Measurements from ENCODE around the gene AURKAIP1.
"Not testable (repeated sequence)": the region's sequence is repeated elsewhere in the genome, so short reads cannot be mapped to it uniquely, and the experiment has no call there.

AURKAIP1 gene

GRCh38 chr1:1385339-1385738, 10.3 kb upstream of the AURKAIP1 start:
- not testable (repeated sequence) for DNase-seq (ENCODE audit: low spot score)

DNA sequence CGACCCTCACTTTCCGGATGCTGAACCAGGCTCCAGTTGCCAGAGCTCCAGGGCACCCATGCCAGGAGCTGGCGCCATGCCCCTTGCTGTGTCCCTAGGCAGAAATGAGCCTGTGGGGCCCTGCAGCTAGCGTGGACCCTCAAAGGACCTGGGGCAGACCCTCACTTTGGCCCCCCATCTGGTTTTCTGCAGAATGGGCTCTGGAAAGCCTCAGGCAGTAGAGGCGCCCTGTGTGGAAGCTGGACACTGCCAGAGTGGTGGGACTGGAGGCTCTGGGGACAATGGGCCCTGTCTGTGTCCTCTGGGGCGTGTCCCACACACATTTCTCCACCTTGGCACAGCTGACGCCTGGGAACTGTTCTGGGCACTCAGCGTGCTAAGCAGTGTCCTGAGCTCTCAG, 6.3 kb upstream of the AURKAIP1 start:
- no peak for DNase-seq (ENCODE audit: low spot score)

DNA sequence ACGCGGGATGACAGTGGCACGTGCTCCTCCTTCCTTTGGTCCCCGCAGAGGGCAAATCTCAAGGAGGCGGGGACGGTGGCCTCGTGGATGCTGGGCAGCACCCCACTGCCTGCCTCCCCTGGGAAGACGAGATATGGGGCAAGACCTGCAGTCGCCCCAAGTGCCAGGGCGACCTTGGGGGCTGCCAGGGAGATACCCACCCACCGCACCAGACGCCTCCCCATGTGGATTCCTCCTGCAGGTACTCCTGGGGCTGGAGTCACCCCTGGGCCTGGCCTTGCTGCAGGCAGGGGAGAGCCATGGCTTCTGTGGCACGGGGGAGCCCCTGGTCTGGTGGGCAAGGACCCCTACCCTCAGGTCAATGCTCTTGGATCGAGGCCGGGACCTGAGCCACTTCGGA, 5.9 kb upstream of the AURKAIP1 start:
- no peak for DNase-seq (ENCODE audit: low spot score)

DNA sequence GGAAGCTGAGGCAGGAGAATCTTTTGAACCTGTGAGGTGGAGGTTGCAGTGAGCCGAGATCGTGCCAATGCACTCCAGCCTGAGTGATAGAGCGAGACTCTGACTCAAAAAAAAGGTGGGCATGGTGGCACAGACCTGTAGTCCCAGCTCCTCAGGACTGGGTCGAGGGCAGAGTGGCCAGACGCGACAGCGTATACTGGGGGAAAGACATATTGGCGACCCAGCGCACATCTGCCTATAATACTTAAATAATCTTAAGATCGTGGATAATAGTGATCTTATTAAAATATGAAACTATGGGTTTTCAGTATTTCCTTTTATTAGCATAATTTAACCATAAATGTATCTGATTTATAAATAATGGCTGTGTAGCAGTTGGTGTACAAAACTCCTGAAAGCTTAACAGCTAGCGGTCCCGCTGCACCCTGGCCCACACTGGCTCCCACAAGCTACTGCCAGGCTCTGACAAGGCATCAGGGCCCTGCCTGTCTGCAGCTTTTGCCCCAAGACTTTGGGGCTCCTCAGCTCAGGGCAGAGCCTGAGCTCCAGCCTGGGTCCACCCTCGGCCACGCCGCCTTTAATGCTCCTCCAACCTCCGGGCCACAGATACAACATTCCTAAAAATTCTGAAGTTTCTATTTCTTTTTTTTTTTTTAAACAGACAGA, 2.7 kb upstream of the AURKAIP1 start:
- DNase-seq (ENCODE audit: low spot score): no peak

DNA sequence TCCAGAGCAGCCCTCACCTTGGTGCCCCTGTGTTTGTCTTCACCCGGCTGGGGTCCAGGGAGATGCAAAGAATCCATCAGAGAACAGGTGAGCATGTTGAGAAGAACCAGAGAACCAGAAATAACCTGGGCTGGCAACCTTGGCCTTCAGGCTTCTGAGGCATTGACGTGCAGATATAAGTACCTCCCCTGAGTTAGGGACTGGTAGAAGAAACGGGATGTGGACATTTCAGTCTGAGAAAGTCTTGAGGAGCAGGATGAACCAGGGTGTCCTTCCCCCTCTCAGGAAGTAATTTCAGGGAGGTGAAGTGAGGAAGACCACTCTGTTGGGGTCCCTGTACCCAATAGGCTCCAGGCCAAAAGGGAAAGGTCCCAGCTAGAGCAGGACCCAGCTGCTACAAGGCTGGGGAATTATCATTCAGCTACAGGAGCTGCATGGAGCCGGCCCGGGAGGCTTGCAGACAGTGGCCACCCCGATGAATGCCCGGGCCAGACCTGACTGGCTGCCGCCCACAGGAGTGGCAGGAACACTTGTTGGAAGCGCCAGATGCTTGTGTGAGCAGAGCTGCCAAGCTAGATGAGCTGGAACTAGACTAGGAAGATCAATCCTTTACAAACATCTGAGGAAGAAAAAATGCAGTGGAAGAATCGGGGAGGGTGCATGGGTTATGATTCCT, 1.7 kb upstream of the AURKAIP1 start:
- no peak for DNase-seq (ENCODE audit: low spot score)

DNA sequence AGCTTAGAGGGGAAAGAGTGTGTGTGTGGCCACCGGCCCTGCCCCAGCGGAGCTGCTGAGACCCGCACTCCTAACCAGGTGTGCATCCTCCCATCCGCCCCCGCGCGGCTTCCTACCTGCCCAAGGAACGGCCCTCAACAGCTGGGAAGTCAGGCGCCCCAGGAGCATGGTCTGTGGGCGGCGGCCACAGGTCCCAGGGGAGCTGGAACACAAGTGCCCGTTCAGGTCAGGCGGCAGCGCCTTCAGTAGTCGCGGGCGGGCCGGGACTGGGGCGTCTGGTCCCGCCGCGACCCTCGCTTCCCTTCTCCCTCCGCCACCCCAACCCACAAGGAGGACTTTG, 448 bp downstream of the AURKAIP1 start:
- DNase-seq (ENCODE audit: low spot score): no peak

GRCh38 chr1:1373815-1374588, 1.0 kb downstream of the AURKAIP1 start:
- DNase-seq (ENCODE audit: low spot score): no peak

DNA sequence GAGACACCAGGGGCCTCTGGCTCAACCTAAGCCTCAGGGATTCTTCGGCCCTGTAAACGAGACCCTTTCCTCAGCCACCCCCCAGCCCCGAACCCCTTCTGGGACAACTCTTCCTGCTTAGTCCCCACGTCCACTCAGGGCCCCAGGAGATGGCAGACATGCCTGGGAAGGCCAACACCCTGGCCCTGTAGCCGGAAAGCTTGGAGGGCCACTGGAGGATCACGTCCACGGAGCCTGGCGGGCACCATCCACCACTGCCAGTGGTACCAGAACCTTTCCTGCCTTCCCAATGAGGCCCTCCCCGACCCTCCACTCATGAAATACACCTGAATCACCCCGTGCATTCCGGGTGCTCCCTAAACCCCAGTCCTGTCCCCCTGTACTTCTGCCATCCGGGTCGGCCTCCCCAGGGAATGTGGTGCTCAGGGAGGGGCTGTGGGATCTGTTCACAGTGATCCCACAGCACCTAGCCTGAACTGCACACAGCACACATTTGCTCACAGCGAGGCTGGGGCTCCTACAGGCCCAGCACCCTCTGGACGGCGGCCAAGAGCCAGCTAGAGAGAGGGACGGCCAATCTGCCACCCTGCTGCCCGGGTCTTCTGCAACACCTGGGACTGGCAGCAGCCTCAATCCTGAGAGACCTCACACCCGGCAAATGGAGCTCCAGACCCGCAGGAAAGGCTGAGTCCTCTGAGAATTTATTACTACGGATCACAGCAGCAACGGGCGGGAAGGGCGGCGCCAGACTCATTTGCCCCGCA, 1.8 kb downstream of the AURKAIP1 start:
- no peak for DNase-seq (ENCODE audit: low spot score)

DNA sequence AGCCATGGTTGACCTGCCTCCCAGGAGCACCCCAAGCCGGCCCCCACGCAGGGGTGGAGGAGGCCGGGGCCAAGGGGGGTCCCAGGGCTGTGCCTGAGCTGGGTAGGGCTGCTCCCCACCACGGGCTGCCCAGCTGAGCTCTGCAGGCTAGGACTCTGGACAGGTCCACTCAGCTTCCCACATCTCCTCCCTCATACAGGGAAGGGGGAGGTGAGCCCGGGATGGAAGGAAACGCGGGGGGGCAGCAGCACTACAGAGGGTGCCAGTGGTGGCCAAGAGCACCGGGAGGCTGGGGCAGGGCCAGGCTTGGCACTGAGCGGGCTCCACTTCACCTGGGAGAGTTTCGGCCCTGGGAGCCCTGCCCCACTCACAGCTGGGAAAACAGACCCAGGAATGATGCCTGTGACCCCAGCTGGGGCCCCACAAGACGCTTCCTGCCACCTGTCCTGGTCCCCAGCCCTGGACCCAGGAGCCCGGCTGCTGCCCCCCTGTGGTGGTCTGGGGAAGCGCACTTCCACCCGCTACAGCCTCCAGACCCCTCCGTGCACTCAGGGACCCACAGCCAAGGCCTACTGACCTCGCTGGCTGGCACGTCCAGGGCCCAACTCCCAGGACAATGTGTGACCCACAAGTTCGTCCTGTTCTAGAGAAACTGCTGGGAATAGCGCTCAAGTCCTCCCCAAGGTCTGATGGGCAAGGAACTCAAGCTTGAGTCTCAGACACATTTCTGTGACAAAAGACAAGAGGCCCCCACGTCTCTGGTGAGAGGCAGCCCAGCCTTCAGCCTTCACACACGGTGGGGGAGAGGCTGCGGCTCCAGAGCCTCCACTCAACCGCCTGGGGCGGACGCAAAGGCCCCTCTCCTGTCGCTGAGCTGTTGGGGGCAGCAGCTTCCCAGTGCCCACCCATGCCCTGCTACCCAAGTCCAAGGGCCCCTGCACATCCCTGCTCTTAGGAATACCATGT, 3.0 kb downstream of the AURKAIP1 start:
- no peak for DNase-seq (ENCODE audit: low spot score)

DNA sequence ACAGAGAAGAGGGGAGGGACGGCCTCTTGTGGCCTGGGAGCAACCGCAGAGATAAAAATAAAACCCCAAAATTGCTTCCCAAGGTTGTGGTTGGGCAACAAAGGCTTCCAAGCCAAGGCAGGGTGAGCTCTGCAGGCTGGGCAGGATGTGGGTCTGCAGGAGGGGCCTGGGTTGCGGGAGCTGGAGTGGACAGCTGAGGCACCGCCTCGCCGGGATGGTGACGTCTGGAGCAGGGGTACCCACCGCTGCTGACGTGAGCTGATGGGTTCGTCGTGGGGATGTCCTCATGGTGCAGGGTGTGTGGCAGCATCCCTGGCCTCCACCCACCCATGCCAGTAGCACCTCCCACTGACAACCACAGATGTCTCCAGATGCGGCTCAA, 3.7 kb downstream of the AURKAIP1 start:
- no peak for DNase-seq (ENCODE audit: low spot score)

- no peak for DNase-seq (ENCODE audit: low spot score)
These were observed 4.2 kb downstream of the AURKAIP1 start for GRCh38 chr1:1370771-1371300.

GRCh38 chr1:1370094-1370493, 4.9 kb downstream of the AURKAIP1 start:
- DNase-seq (ENCODE audit: low spot score): not testable (repeated sequence)

DNA sequence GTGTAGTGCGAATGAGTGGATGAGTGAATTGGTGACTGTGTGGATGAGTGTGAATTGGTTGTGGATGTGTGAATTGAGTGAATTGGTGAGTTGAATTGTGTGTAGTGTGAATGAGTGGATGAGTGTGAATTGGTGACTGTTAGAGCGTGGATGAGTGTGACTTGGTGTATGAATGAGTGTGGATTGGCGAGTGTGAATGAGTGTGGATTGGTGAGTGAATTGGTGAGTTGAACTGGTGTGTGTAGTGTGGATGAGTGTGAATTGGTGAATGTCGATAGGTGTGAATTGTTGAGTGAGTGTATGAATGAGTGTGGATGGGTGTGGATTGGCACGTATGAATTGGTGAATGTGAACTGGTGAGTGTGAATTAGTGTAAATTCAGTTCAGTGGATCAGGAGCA, 7.7 kb downstream of the AURKAIP1 start:
- no peak for DNase-seq (ENCODE audit: low spot score)

- DNase-seq (ENCODE audit: low spot score): no peak
These were observed 8.3 kb downstream of the AURKAIP1 start for GRCh38 chr1:1366699-1367066.

GRCh38 chr1:1365875-1366698, 8.9 kb downstream of the AURKAIP1 start:
- DNase-seq (ENCODE audit: low spot score): no peak

DNA sequence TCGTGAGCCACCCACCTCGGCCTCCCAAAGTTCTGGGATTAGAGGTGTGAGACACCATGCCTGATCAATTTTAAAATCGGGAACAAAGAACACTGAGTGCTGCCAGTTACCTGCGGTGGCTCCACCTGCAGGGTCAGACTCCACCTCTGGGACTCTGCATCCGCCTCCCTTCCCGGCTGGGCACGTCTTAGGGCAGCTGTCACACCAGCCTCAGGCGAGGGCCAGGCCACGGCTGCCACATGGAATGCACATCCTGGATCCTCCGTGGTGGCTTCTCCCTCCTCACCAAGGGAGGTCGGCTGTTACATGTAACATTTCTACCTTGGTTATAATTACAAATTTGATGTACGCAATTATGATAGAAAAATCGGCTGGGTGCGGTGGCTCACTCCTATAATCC, 10.7 kb downstream of the AURKAIP1 start:
- DNase-seq (ENCODE audit: low spot score): no peak

- DNase-seq (ENCODE audit: low spot score): no peak
These were observed 13.0 kb downstream of the AURKAIP1 start for GRCh38 chr1:1361982-1362423.

DNA sequence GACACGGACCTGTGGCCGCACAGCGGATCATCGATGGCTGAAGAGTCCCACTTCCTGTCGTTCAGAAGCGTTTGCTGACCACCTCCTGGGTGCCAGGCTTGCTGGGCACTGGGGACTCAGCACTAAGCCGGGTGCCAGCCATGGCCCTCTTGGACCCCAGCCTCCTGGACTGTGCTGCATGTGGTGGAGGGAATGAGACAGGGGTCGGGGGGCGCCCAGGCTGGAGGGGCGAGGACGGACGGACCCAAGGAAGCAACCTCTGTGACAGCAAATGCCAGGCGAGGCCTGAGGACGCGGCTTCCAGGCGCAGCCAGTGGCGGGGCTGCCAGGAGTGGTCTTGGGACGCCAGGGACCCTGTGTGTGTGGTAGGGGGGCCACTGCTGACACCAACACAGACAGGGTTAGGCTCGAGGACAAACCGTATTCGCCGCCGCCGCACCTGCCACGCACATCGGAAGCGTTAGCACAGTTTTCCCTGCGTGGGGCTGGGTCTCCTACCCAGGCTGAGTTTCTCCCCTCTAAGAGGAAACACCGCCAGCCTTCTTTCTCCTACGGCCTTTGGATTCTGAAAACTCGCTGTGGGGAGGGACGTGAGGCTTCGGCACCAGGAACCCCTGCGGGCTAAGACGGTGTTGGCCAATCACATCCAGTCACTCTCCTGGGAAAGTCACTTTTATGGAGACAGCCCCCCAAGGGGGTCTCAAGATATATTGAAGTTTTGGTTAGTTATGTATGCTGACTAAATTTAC, 13.6 kb downstream of the AURKAIP1 start:
- DNase-seq (ENCODE audit: low spot score): no peak

GRCh38 chr1:1360506-1361169, 14.4 kb downstream of the AURKAIP1 start:
- DNase-seq (ENCODE audit: low spot score): no peak

All from pons (tissue), 1 donor.